HG03064 (cell line): ENCODE measurements around the gene GRXCR2.
"Not testable (repeated sequence)": the region's sequence is repeated elsewhere in the genome, so short reads cannot be mapped to it uniquely, and the experiment has no call there.

Source experiments
- ATAC-seq: cut with Tn5 transposase; IDR thresholded peaks from one replicate; pipeline ENCODE4 v1.9.1; 2021; ENCODE audit warnings: low read depth; ENCODE audit not compliant: unreplicated experiment

The GRXCR2 gene

DNA sequence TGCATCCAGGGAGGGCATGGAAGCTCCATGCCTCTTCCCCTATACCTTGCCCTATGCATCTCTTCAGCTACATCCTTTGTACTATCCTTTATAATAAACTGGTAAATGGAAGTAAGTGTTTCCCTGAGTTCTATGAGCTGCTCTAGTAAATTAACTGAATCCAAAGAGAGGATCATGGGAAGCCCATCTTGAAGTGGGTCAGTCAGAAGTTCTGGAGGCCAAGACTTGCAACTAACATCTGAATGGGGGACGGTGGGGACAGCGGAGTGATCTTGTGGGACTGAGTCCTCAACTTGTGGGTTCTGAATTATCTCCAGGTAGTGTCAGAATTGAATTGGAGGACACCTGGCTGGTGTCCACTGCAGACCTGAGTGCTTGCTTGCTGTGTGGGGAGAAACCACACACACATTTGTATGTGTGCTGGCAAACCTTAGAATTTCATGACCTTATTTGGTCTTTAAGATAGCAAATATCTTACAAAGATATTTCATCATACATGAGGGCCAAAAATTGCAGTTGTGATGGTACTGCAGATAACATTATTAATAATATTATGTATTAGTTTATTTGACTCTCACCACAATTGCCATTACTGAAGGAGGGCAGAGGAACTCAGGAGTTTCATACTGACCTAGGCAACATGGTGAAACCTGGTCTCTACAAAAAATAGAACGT is 32.2 kb downstream of the GRXCR2 start:
- ATAC-seq = no peak

DNA sequence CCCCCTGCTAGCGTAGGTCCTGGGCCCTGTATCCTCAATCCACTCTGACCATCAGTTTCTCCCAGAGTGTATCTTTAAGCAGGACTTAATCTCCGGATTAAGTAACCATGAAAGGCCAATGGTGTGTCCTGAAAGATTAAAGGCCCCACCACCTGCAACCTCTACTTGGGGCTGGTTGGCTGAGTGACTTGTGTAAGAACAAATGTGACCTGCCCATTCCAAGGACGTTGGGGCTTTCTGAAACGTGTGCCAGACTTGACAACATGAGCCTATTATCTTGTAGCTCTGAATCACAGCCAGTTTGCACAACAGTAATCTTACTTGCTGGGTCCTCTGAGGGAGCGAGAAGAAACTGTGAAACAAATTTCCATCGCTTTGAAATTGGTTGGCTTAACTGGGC is 34.5 kb downstream of the GRXCR2 start:
- ATAC-seq = no peak

DNA sequence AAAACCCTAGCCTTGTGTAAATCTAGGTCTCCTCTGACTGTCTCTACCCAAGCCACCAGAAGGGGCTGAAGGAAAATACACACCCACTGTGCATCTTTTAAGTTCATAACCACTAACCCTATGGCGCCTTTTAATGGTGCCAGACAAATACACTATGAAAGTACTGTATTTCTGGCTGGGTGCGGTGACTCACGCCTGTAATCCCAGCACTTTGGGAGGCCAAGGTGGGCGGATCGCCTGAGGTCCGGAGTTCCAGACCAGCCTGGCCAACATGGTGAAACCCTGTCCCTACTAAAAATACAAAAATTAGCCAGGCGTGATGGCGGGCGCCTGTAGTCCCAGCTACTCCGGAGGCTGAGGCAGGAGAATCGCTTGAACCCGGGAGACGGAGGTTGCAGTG is 36.6 kb downstream of the GRXCR2 start:
- ATAC-seq = not testable (repeated sequence)

DNA sequence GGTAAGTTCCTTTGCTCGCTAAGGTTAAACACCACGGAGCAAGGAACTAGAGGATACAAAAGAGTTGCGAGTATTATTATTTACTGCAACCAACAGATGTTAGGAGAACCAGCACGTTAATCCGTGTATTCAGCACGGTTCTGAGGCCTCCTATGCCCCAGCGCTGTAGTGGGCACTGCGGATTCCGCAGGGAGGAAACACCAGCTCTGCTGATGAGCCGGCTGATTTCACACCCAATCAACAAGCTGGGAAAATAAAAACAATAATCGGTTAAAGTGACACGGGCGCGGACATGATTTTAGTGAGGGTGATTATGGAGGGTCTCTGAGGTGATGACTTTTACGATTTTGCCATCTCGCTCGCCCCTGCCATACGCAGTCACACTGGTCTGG is 37.0 kb downstream of the GRXCR2 start:
- no peak for ATAC-seq

DNA sequence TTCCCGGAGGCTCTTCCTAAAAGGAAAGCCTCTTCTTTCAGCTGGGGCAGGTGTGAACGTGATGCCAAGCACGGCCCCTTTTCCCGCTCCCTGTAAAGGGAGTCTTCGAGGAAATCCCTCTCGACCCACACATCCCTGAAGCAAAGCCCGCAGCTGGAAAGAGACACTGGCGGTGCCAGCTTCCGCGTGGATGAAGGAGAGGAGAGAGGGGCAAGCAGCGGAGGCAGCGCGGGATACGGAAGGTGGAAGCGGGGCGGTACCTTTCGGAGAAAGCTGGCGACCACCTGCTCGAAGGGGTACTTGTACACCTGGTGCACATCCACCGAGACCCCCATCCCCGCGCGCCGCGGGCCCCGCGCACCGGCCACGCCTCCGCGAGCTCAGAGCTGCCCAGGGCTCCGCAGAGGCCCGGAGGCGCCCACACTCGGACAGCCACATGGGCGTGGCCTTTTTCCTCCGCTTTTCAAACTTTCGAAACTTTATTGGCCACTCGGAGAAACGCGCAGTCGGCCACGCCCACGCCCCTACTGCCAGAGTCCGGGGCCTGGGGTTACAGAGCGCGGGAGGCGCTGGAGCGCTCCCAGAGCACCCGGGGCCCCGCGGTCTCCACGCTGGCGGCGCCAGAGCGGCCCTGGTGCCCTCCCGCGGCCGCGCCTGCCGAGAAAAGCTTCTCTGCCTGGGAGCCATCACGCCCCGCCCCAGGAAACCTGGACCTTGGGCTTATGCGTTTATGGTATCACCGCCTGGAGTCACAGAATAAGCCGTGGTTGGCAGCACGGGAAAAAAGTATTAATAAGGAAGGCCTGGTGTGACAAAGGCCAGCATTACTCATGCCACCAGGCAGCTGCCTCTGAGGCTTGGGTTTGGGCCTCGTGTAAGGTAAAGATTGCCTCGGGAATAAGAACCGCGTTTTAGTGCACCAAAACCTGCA is 37.6 kb downstream of the GRXCR2 start, which contains the start of gene PRELID2:
PRELID2 (minus strand) TSS at position 426 of the 931 bp plus-strand sequence; CDS start at position 335, 91 bp downstream.
- ATAC-seq = peak; percentile 80

DNA sequence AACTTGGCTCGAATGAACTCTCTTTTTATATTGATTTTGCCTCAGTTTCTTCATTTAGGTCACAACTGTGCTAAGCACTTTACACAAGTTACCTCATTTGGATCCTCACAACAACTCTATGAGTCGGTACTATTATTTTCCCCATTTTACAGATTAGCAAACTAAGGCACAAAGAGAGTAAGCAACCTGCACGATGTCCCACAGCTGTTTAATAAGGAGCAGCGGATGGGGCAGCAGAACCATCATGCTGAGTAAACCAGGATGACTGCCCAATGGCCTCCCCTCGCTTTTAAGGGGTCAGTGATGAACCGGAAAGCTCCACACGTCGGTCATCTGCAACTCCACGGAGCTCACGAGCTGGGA is 38.3 kb downstream of the GRXCR2 start:
- ATAC-seq = peak; percentile 6

DNA sequence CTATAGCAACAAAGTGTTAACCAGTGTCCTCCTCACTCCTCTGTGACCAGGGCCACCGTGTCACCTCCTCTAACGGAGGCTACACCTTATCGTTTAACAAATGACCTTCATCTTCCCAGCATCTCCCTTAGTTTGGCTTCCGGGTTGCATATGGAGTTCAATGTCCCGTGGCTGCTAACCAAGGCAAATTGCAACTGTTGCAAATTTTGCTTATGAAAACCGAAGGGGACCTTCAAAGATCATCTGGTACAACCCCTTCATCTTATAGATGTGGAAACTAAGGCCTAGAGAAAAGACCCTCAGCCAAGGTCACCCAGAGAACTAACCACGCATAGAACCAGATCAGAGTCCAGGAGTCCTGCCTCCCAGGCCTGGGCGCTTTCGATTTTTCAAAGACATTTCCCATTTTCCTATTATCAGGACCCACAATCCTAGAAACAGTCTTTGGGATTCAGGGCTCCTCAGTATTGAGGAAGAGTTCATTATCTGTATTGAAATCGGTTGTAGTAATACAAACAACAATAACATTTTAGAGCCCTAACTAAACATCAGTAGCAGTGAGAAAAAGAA is 39.1 kb downstream of the GRXCR2 start:
- no peak for ATAC-seq

DNA sequence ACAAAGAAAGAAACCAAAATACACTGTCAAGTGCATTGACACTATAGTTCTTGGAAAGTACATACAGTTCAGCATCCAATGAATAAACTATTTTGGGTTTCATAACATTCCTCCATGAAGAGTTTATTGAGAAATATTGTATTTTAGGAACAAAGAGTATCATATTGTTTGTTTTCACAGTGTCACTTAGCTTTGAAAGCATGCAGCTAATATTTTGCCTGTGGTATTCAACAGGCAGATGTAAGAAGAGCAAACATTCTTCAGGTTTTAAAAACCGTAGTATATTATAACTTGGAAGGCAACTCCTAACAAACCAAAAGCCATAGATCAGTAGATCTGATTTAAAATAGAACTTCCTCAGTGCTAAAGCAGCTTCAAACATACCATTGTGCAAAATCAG is 42.2 kb downstream of the GRXCR2 start:
- no peak for ATAC-seq

DNA sequence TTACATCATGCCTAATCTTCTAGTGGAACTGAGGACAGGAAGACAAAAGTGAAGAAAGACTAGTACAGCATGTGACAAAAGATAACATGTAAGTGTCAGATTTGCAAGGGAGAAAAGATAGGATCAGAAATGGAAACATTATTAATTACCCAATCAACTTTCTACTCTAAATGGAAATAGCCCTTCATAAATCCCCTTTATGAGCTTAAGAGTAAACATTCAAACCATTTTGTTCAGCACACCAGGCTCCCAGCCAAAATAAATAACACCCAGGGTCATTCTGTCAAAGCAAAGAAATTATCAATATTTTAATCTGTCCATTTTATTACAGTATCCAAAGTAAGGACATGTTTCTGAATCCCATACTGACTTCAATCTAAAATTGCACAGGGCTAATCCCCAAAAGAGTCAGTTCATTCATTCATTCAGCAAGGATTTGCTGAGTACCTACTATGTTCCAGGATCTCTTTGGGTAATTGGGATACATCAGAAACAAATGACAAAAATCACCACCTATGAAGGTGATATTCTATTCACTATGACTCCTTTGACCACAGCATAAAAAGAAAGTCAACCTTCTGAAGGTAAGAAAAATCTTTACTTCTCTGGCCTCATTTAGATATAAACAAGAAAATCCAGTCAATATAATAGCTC is 43.0 kb downstream of the GRXCR2 start:
- ATAC-seq = no peak

DNA sequence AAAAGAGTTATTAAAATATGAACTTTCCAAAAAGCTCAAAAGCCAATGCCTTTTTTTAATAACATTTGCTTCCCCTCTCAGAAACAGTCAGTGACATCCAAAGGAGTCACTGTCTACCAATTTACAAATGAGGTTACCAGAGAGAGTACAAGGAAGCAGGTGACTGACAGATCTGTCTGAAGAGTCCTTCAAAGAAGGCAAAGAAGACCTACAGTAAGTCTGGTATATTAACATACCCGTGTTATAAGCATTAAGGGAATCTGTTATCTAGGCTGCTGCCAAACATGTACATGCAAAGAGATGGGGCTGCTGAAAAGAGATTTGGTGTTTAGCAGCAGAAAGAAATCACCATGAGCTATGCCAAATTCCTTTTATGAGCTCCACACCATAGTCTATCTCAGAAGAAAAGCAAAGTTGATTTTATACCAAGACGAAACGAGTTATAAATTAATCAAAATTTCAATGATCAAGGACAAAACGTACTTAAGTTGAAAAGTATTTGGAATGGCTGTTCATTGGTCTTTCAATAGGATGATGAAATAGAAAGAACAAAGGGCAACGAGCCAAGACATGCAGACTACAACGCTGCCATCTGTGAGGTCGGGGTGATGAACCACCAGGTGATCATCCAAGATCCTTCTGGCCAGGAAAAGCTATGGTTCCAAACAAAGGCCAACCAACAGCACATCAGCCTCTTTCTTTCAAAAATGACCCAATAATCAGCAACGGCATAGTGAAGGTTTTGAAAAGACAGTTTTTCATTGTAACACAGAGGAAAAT is 45.7 kb downstream of the GRXCR2 start:
- no peak for ATAC-seq

DNA sequence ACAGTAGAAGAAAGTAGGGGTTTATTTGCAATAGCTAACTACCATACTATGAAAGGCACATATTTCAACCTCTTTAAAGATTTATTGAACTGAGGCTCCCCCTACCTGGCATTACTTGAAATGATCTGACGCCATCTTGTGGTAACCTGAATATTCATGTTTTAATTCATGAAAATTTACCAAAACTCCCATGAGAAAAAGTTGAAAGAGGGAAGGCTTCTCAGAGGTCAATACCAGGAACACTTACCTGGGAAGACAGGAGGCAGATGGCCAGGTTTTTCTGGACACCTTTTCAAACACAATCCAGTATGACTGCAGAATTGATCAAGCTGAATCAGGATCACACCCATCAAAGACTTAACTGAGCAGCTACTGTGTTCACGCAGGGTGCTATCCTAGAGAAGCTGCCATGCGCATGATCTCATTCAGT is 47.0 kb downstream of the GRXCR2 start:
- ATAC-seq = no peak

DNA sequence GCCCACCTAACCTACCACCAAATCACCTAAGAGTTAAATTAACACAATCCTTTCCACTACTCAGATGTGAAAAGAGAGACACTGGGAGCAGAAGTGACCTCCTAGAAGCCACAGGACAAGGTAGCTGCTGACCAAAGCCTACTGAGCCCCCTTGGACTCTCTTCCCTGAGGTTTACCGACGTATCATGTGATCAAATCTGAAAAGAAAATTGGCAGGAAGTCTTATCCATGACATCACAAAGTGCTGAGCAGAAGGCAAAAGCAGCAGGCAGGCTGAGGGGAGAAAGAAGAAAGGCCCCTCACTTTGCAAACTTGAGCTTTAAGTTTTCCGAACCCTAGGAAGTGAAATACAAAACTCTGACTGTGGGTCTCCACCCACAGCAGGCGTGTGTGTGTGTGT is 48.8 kb downstream of the GRXCR2 start:
- no peak for ATAC-seq

DNA sequence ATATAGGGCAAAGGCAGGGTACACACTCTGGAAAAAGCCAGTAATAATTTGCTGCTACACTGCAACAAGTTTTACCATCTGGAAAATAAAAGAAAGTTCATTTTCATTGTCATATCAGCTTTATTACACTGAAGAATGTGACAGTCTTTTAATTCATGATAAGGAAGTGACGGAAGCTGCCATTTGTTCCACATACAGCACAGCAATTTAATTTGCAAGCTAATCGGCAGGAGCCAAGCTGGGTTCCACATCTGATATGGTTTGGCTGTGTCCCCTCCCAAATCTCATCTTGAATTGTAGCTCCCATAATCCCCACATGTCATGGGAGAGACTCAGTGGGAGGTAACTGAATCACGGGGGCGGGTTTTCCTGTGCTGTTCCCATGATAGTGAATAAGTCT is 54.2 kb downstream of the GRXCR2 start:
- ATAC-seq = no peak

DNA sequence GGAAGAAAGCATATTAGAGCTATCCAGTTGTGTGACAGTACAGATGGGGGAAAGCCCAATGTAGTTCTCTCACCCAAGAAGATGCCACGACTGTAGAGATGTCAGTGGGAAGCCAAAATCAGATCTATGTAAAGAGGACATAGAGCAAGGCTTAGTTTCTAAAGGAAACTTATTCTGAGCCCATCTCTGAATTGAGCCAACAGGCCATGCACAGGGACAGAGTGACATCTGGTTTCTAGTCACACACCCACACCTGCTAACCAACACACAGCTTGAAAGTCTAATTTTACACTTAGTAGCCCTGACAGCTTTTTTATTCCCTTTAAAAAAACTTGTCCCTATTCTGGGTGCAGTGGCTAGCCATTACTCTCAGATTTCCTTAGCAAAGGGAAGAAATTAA is 59.9 kb downstream of the GRXCR2 start:
- ATAC-seq = no peak

DNA sequence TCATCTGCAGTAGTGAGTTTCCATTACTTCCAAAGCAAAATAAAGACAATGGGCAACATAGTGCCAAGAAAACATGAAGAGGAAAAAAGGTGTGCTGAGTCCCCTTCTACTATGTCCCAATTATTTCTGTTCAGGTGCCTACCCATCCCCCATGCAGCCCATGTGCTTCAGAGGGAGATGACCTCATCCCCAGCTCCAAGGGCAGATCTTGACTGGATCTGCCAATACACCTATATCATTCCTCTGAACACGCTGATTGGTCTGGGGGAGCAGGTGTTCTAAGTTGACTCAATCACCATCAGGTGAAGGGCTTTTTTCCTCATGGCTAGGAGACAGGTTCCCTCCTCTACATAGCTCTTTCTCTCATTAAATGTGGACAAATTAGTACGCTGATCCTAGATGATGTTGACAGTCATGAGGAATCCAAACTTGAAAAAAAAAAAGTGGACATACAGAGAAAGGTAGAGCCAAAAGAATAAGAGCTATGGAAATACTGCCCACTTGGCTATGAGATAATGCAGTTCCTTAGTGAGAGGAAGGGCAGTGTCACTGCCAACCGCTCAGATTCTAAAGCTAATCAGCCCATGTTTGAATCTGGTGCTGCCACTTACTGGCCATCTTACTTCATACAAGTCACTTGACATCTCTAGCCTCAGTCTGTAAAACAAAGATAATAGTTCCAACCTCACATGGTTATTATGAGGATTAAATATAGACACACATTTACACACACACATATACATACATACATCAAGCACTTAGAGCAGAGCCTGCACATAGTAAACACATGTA is 60.8 kb downstream of the GRXCR2 start:
- ATAC-seq = no peak
